Endothelial cell of umbilical vein (primary cell): ENCODE results near the gene TTC4. TPM values are rescaled to one million over a fixed set of nuclear protein-coding genes. Genes with fewer than 3 reads are reported as not detected.

Experiments used
- BruUV-seq: library from RNA; stranded (reverse); fragments of 400-500 nt; replicated peaks from 2 replicates; lab custom pipeline; 2021; lab: Mats Ljungman, UMichigan
- CTCF ChIA-PET: fragments of 300-600, 350-600 bp; sonication (Branson Sonifier 250); formaldehyde crosslinking; loops from one replicate; lab custom pipeline; 2021; ENCODE audit warnings: antibody characterized with exemption, inconsistent platforms; lab: Charles Lee
- POLR2A ChIA-PET: fragments of 300-600, 350-600 bp; sonication (Branson Sonifier 250); formaldehyde crosslinking; loops from one replicate; lab custom pipeline; 2021; ENCODE audit warnings: antibody characterized with exemption, inconsistent platforms; lab: Charles Lee
- DNase-seq: peaks from one replicate; pipeline ENCODE4 v3.0.0-alpha.2; 2011; ENCODE audit warnings: low read depth, low spot score
- FAIRE-seq: peaks from 2 replicates; lab custom pipeline; 2011; peaks lifted over from hg19 to GRCh38; lab: Jason Lieb, UNC
- H2AFZ ChIP-seq: 2 replicates; pipeline ENCODE4 v1.6.0; 2012; ENCODE audit warnings: low read depth, low read length, control low read depth, inconsistent platforms
- H3K27ac ChIP-seq: 2 replicates; pipeline ENCODE4 v1.5.1; 2011; ENCODE audit warnings: low read depth, mild to moderate bottlenecking, control low read depth, low read length, moderate library complexity; ENCODE audit not compliant: insufficient read depth
- H3K27me3 ChIP-seq, 2 experiments: 2 replicates each; pipeline versions ENCODE4 v1.6.0 to v1.6.1; 2011; ENCODE audit warnings: low read length in 2 of 2, mixed read lengths in 1 of 2; ENCODE audit not compliant: control insufficient read depth in 2 of 2, insufficient read depth in 2 of 2
- H3K36me3 ChIP-seq, 2 experiments: 2 replicates in 1 of 2; 3 replicates in 1 of 2; pipeline ENCODE4 v1.5.1; 2011; ENCODE audit warnings: low read length in 2 of 2, mild to moderate bottlenecking in 1 of 2, moderate library complexity in 1 of 2; ENCODE audit not compliant: control insufficient read depth in 2 of 2, insufficient read depth in 2 of 2; ENCODE audit errors: extremely low read depth in 1 of 2
- H3K4me1 ChIP-seq: 3 replicates; pipeline ENCODE4 v1.5.1; 2011; ENCODE audit warnings: mild to moderate bottlenecking, low read length; ENCODE audit not compliant: control insufficient read depth, insufficient read depth; ENCODE audit errors: extremely low read depth
- H3K4me2 ChIP-seq: 2 replicates; pipeline ENCODE4 v1.6.1; 2011; ENCODE audit warnings: low read length, control low read depth, mixed read lengths; ENCODE audit not compliant: insufficient read depth
- H3K4me3 ChIP-seq, 3 experiments: fragments of 200-600 bp in 1 of 3; sonication (generic), shearing (Covaris generic) in 1 of 3; replicated peaks in 1 of 3; 2 replicates each; pipeline ENCODE4 v1.5.1; 2011 to 2016; ENCODE audit warnings: control low read depth in 3 of 3, low read length in 3 of 3, mild to moderate bottlenecking in 2 of 3, inconsistent platforms in 1 of 3, low read depth in 1 of 3, moderate library complexity in 1 of 3; ENCODE audit not compliant: insufficient read depth in 1 of 3
- H3K79me2 ChIP-seq: 2 replicates; pipeline ENCODE4 v1.6.0; 2012; ENCODE audit warnings: low read length, inconsistent platforms; ENCODE audit not compliant: control insufficient read depth, insufficient read depth
- H3K9ac ChIP-seq: replicated peaks from 2 replicates; pipeline ENCODE3; 2011; ENCODE audit warnings: low read length, control low read depth; ENCODE audit not compliant: insufficient read depth; ENCODE audit errors: extremely low read depth
- H3K9me1 ChIP-seq: replicated peaks from 3 replicates; pipeline ENCODE4 v1.6.0; 2011; ENCODE audit warnings: mild to moderate bottlenecking, low read length; ENCODE audit not compliant: control insufficient read depth, insufficient read depth; ENCODE audit errors: extremely low read depth
- H3K9me3 ChIP-seq: replicated peaks from 2 replicates; pipeline ENCODE4 v1.5.1; 2012; ENCODE audit warnings: low read length, inconsistent platforms; ENCODE audit not compliant: control insufficient read depth, insufficient read depth
- H4K20me1 ChIP-seq: replicated peaks from 2 replicates; pipeline ENCODE3; 2011; ENCODE audit warnings: mild to moderate bottlenecking, low read length; ENCODE audit not compliant: control insufficient read depth, insufficient read depth; ENCODE audit errors: extremely low read depth
- CTCF ChIP-seq, 2 donors: IDR thresholded peaks; 1 replicate in 1 of 2; 2 replicates in 1 of 2; pipeline ENCODE4 v1.5.1; 2011; ENCODE audit warnings: low read length in 2 of 2, mild to moderate bottlenecking in 2 of 2, moderate library complexity in 2 of 2, control low read depth in 1 of 2, inconsistent platforms in 1 of 2, low read depth in 1 of 2; ENCODE audit not compliant: insufficient read depth in 1 of 2; ENCODE audit errors: extremely low read depth in 1 of 2
- EZH2 ChIP-seq: IDR thresholded peaks from 2 replicates; pipeline ENCODE4 v1.6.1; 2012; ENCODE audit warnings: borderline replicate concordance, low read depth, mild to moderate bottlenecking, moderate library complexity, low read length, inconsistent platforms; ENCODE audit not compliant: severe bottlenecking
- FOS ChIP-seq: IDR thresholded peaks from 2 replicates; pipeline ENCODE4 v1.6.1; 2011; ENCODE audit warnings: mild to moderate bottlenecking, low read length, moderate library complexity, borderline replicate concordance; ENCODE audit not compliant: insufficient read depth
- GATA2 ChIP-seq: IDR thresholded peaks from 2 replicates; pipeline ENCODE4 v1.7.0; 2011; ENCODE audit warnings: low read depth, mild to moderate bottlenecking, moderate library complexity, mixed read lengths, low read length; ENCODE audit not compliant: insufficient read length, insufficient read depth
- JUN ChIP-seq: IDR thresholded peaks from 2 replicates; pipeline ENCODE4 v1.6.1; 2011; ENCODE audit warnings: borderline replicate concordance, low read depth; ENCODE audit not compliant: insufficient read length, insufficient read depth
- MAX ChIP-seq: IDR thresholded peaks from 2 replicates; pipeline ENCODE4 v1.6.1; 2011; ENCODE audit not compliant: insufficient read depth, insufficient read length
- MYC ChIP-seq: IDR thresholded peaks from one replicate; pipeline ENCODE4 v1.6.1; 2011; ENCODE audit warnings: mild to moderate bottlenecking, low read depth, low read length
- POLR2A ChIP-seq: IDR thresholded peaks from 2 replicates; pipeline ENCODE4 v1.6.1; 2012; ENCODE audit warnings: low read depth, mild to moderate bottlenecking, control low read depth, low read length
- POLR2AphosphoS5 ChIP-seq: IDR thresholded peaks from 2 replicates; pipeline ENCODE4 v1.6.1; 2012; ENCODE audit warnings: low read depth, mild to moderate bottlenecking, control low read depth, low read length, moderate library complexity; ENCODE audit not compliant: insufficient read depth
- dilution Hi-C: fragments of 300-500 bp; cut with MboI; formaldehyde crosslinking; loops from one replicate; pipeline ENCODE4 v1.15.0; 2019; ENCODE audit warnings: low sequenced_read_pairs; ENCODE audit not compliant: extremely low pct_ligation_motif_present
- intact Hi-C: fragments of 100-400 bp; cut with micrococcal nuclease; formaldehyde crosslinking; loops from one replicate; pipeline ENCODE4 v1.10.0; 2022
- polyA plus RNA-seq, 4 experiments: library from polyadenylated mRNA; depleted of rRNA in 3 of 4; stranded (reverse) in 3 of 4; unstranded in 1 of 4; fragments of >200 nt; gene quantifications; 2 replicates each; pipeline versions ENCODE4 v1.2.1 to v1.2.3, GENCODE V29; 2011 to 2012; ENCODE audit warnings: missing spikeins in 1 of 4
- total RNA-seq: library from RNA; stranded (reverse); gene quantifications from 2 replicates; pipeline ENCODE4 v1.2.3, GENCODE V29; 2021

The TTC4 gene
- total and polyA plus RNA-seq, 2 donors (not counting 3 experiments of a cell fraction or from before 2014, with no cell fraction given): 19.2 to 28.8 TPM

GRCh38 chr1:54745274-54745673 lies 29.6 kb downstream of the TTC4 start:
- Histone ChIP-seq H3K4me2 (no peak overlapping the region), H3K4me3 (no peak overlapping the region), H4K20me1 (no peaks in the 10 kb centered on the region), H2AFZ (no peak overlapping the region), H3K36me3 (peaks cover 0 to 14% of the 10 kb centered on the region in 2 experiments), H3K27ac (no peak overlapping the region), H3K79me2 (no peaks in the 10 kb centered on the region), H3K4me1 (no peaks in the 10 kb centered on the region), H3K9me1 (no peaks in the 10 kb centered on the region), H3K9ac (no peak overlapping the region), H3K27me3 (no peaks in the 10 kb centered on the region), H3K9me3 (no peaks in the 10 kb centered on the region)
- dilution Hi-C loops: no loop called here
- ChIA-PET POLR2A (no interaction called here), CTCF (interaction anchor here (1.4 to 1.7 kb wide), 2 partner anchors 10 to 17 kb away, joined by 3 to 5 read pairs; no protein-coding TSS in a partner anchor)
- no TSS peak for BruUV-seq
- TF ChIP-seq POLR2A (no peak), FOS (no peak), MYC (no peak), POLR2AphosphoS5 (no peak), EZH2 (no peak), CTCF (IDR thresholded peaks at IDR 0.05; ENCODE audit: extremely low read depth in 1 of 2, insufficient read depth in 1 of 2, low read depth in 1 of 2, low read length in 2 of 2) (no peak), MAX (no peak), GATA2 (no peak), JUN (no peak)
- intact Hi-C loops: no loop called here
- DNase-seq (no peak), FAIRE-seq (no peak)
